Measurements from ENCODE around the gene RACK1. TPM values are rescaled to one million over a fixed set of nuclear protein-coding genes. Genes with fewer than 3 reads are reported as not detected.
A peak's percentile ranks its signal among the peaks of the same experiment; 100 is the strongest.

Gene RACK1
- total and polyA plus RNA-seq, 2 of the 13 experiments (the other 11 are each of a cell fraction or from before 2014, with no cell fraction given) = 2,514 to 6,141 TPM

DNA sequence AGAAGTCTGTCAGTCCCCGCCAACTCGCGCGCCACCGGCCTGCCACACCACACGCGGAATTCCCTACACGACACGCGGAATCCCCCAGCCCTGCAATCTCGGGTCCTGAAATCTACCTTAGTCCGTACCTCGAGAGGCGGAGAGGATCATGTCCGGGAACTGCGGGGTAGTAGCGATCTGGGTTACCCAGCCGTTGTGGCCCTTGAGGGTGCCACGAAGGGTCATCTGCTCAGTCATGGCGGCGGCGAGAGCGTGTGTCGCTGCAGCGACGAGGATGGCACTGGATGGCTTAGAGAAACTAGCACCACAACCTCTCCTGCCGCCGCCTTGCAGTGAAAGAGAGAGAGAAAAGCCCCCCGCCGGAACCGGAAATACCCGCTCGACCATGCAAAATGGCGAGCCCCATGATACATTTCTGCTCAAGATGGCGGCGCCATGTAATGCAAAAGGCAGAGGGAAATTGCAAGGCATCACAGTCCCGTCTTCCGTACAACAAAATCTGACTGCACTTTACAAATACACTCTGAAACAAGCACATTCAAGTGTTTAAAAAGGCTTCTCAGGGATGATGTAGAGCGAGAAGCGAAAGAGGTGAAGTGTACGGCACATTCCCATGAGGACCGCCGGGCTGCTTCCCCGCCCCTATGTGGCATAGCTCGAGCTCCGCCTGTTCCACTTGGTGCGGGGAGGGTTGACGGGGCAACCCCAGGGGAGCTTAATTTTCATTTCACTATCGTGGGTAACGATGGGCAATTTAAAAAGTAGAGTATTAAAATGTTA is at the start of gene RACK1 (continued):
- TF ChIP-seq ZNF337 (CRISPR knock-in tag; IDR thresholded peaks at IDR 0.05; ENCODE audit: borderline replicate concordance, low read depth) (no peak), SRSF4 (IDR thresholded peaks at IDR 0.05; ENCODE audit: low read depth, low read length, poor library complexity, severe bottlenecking) (no peak), KMT2A (CRISPR knock-in tag; IDR thresholded peaks at IDR 0.05) (no peak), ESRRA (CRISPR knock-in tag; IDR thresholded peaks at IDR 0.05; ENCODE audit: low read depth) (no peak), U2AF1 (optimal IDR thresholded peaks at IDR 0.05; ENCODE audit: low read depth, low read length) (no peak), ZNF713 (CRISPR knock-in tag; IDR thresholded peaks at IDR 0.05) (no peak), POLR2A (IDR thresholded peaks at IDR 0.05; ENCODE audit: insufficient read depth in 1 of 2, low read depth in 2 of 2, low read length in 2 of 2) (peak; percentile 96), RBM39 (IDR thresholded peaks at IDR 0.05; ENCODE audit: low read depth, low read length, poor library complexity, severe bottlenecking) (peak; percentile 91), ZFAT (CRISPR knock-in tag; conservative IDR thresholded peaks at IDR 0.05) (no peak), ZNF468 (CRISPR knock-in tag; IDR thresholded peaks at IDR 0.05) (no peak), ZNF460 (CRISPR knock-in tag; IDR thresholded peaks at IDR 0.05; ENCODE audit: borderline replicate concordance) (no peak), MEIS2 (CRISPR knock-in tag; IDR thresholded peaks at IDR 0.05) (no peak), ATF7-NPFF (CRISPR knock-in tag; IDR thresholded peaks at IDR 0.05; ENCODE audit: low read depth) (peak; percentile 68; the same call in 1 of the 2 replicates), SIX4 (CRISPR knock-in tag; IDR thresholded peaks at IDR 0.05) (no peak), ZNF546 (CRISPR knock-in tag; conservative IDR thresholded peaks at IDR 0.05) (peak; percentile 70; the same call in 1 of the 2 replicates), TEF (CRISPR knock-in tag; IDR thresholded peaks at IDR 0.05) (no peak)
- TF ChIP-seq, protein P1, sequence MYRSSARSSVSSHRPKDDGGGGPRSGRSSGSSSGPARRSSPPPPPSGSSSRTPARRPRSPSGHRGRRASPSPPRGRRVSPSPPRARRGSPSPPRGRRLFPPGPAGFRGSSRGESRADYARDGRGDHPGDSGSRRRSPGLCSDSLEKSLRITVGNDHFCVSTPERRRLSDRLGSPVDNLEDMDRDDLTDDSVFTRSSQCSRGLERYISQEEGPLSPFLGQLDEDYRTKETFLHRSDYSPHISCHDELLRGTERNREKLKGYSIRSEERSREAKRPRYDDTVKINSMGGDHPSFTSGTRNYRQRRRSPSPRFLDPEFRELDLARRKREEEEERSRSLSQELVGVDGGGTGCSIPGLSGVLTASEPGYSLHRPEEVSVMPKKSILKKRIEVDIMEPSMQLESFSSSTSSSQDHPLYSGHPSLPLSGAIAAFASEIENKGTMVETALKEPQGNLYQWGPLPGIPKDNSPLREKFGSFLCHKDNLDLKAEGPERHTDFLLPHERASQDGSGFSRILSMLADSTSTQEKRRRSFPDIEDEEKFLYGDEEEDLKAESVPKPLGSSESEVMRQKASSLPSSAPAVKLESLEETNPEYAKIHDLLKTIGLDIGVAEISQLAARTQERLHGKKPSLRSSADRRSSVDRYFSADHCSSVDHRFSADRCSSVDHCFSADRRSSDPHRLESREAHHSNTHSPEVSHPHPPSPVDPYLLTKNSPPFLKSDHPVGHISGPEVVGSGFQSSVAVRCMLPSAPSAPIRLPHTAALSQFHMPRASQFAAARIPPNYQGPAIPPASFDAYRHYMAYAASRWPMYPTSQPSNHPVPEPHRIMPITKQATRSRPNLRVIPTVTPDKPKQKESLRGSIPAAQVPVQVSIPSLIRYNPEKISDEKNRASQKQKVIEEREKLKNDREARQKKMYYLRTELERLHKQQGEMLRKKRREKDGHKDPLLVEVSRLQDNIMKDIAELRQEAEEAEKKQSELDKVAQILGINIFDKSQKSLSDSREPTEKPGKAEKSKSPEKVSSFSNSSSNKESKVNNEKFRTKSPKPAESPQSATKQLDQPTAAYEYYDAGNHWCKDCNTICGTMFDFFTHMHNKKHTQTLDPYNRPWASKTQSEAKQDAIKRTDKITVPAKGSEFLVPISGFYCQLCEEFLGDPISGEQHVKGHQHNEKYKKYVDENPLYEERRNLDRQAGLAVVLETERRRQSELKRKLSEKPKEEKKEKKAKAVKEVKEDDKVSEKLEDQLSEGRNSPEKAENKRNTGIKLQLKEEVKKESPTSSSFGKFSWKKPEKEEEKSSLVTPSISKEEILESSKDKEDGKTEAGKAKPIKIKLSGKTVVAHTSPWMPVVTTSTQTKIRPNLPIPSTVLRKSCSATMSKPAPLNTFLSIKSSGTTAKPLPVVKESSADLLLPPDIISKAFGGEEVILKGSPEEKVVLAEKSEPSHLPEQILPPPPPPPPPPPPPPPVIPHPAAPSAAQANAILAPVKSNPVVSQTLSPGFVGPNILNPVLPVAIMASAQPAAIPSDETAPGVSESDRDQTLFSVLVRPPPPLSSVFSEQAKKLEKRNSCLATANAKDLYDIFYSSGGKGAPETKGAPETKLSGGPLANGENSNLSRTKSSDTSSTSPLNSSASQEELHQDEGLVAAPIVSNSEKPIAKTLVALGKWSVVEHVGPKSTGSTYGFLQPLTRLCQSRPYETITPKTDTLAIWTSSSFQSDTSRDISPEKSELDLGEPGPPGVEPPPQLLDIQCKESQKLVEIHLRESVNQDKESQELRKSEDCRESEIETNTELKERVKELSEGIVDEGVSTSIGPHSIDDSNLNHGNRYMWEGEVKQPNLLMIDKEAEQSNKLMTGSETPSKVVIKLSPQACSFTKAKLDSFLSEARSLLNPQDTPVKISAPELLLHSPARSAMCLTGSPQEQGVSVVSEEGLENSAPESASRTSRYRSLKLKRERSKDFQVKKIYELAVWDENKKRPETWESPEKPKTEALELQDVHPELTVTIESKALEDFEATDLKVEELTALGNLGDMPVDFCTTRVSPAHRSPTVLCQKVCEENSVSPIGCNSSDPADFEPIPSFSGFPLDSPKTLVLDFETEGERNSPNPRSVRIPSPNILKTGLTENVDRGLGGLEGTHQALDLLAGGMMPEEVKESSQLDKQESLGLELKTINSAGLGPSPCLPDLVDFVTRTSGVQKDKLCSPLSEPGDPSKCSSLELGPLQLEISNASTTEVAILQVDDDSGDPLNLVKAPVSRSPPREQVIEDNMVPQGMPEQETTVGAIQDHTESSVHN (CRISPR knock-in tag; IDR thresholded peaks at IDR 0.05) = no peak; the same call in 1 of the 2 replicates
- TF ChIP-seq, protein P2, sequence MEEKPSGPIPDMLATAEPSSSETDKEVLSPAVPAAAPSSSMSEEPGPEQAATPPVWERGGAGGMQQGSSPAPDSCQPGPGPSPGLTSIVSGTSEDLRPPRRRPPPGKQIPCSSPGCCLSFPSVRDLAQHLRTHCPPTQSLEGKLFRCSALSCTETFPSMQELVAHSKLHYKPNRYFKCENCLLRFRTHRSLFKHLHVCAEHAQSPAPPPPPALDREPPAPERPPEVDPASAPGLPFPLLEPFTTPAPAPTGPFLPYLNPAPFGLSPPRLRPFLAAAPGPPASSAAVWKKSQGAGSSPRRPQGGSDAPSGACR (CRISPR knock-in tag; IDR thresholded peaks at IDR 0.05) = no peak

Data from HepG2 (cell line).